Neutrophil (primary cell): ENCODE data around the gene ARHGAP9.
"Not testable (repeated sequence)": the region's sequence is repeated elsewhere in the genome, so short reads cannot be mapped to it uniquely, and the experiment has no call there.

Experiments
- H3K27ac ChIP-seq: fragments of 200-600 bp; sonication (generic); 2 replicates; pipeline ENCODE4 v1.5.1; 2016; ENCODE audit warnings: mild to moderate bottlenecking, moderate library complexity
- H3K27me3 ChIP-seq: fragments of 200-600 bp; sonication (generic); 2 replicates; pipeline ENCODE4 v1.6.0; 2016; ENCODE audit warnings: mild to moderate bottlenecking
- H3K36me3 ChIP-seq: fragments of 200-600 bp; sonication (generic); 2 replicates; pipeline ENCODE4 v1.5.1; 2017
- H3K4me1 ChIP-seq, 2 experiments: fragments of 200-600 bp in 1 of 2; sonication (generic) in 1 of 2; 1 replicate in 1 of 2; 2 replicates in 1 of 2; pipeline versions ENCODE4 v1.5.1 to v1.6.1; 2013 to 2016; ENCODE audit warnings: low read depth in 1 of 2, low read length in 1 of 2, mild to moderate bottlenecking in 1 of 2, moderate library complexity in 1 of 2; ENCODE audit not compliant: control insufficient read depth in 1 of 2, insufficient read depth in 1 of 2
- H3K4me3 ChIP-seq, 2 experiments: fragments of 200-600 bp in 1 of 2; sonication (generic) in 1 of 2; 1 replicate in 1 of 2; 2 replicates in 1 of 2; pipeline ENCODE4 v1.5.1; 2013 to 2016; ENCODE audit warnings: low read depth in 1 of 2, low read length in 1 of 2, mild to moderate bottlenecking in 1 of 2, moderate library complexity in 1 of 2
- H3K9me3 ChIP-seq: fragments of 200-600 bp; sonication (generic); 2 replicates; pipeline ENCODE4 v1.5.1; 2016
- CTCF ChIP-seq: fragments of 200-600 bp; sonication (generic); IDR thresholded peaks from 2 replicates; pipeline ENCODE4 v1.5.1; 2016; ENCODE audit warnings: antibody characterized with exemption

The ARHGAP9 gene

GRCh38 chr12:57511161-57511560 is 31.5 kb upstream of the ARHGAP9 start:
- Histone ChIP-seq H3K4me3 (no peak overlapping the region), H3K9me3 (no peaks in the 10 kb centered on the region), H3K27ac (no peak overlapping the region), H3K27me3 (no peaks in the 10 kb centered on the region), H3K36me3 (peaks cover 85% of the 10 kb centered on the region), H3K4me1 (no peaks in the 10 kb centered on the region)
- no peak for TF ChIP-seq CTCF

GRCh38 chr12:57507796-57508195 is 28.1 kb upstream of the ARHGAP9 start:
- not testable (repeated sequence) for H3K9me3 ChIP-seq, H3K27me3 ChIP-seq, H3K27ac ChIP-seq, H3K4me1 ChIP-seq, H3K4me3 ChIP-seq
- peaks cover 85% of the 10 kb centered on the region for H3K36me3 ChIP-seq

- H3K36me3 ChIP-seq, result peaks cover 83% of the 10 kb centered on the region
- not testable (repeated sequence) for H3K27me3 ChIP-seq
These were observed 26.9 kb upstream of the ARHGAP9 start for GRCh38 chr12:57506541-57506940.

GRCh38 chr12:57502311-57502969 is 22.8 kb upstream of the ARHGAP9 start:
- not testable (repeated sequence) for H3K27ac ChIP-seq, H3K4me3 ChIP-seq, H3K9me3 ChIP-seq, H3K27me3 ChIP-seq
- Histone ChIP-seq H3K36me3 (peaks cover 85% of the 10 kb centered on the region), H3K4me1 (peaks cover 16 to 18% of the 10 kb centered on the region in 2 experiments)

More at GRCh38 chr12:57506541-57506940, 26.9 kb upstream of the ARHGAP9 start:
- not testable (repeated sequence) for H3K9me3 ChIP-seq, H3K4me1 ChIP-seq, H3K4me3 ChIP-seq, H3K27ac ChIP-seq

GRCh38 chr12:57500213-57500612 is 20.5 kb upstream of the ARHGAP9 start:
- H3K36me3 ChIP-seq, result peaks cover 83% of the 10 kb centered on the region

GRCh38 chr12:57498571-57498970 is 18.9 kb upstream of the ARHGAP9 start:
- Histone ChIP-seq H3K27me3 (no peaks in the 10 kb centered on the region), H3K4me1 (peaks cover 16 to 18% of the 10 kb centered on the region in 2 experiments), H3K36me3 (peaks cover 76% of the 10 kb centered on the region), H3K27ac (no peak overlapping the region), H3K4me3 (no peak overlapping the region), H3K9me3 (no peaks in the 10 kb centered on the region)
- no peak for TF ChIP-seq CTCF

More at GRCh38 chr12:57500213-57500612, 20.5 kb upstream of the ARHGAP9 start:
- Histone ChIP-seq H3K27me3 (no peaks in the 10 kb centered on the region), H3K4me3 (no peak overlapping the region), H3K27ac (peak overlapping the region; percentile 68), H3K9me3 (no peaks in the 10 kb centered on the region), H3K4me1 (peaks cover 16 to 18% of the 10 kb centered on the region in 2 experiments)
- TF ChIP-seq CTCF, result no peak

- Histone ChIP-seq H3K36me3 (peaks cover 72% of the 10 kb centered on the region), H3K27ac (no peak overlapping the region), H3K4me1 (peaks cover 16 to 18% of the 10 kb centered on the region in 2 experiments), H3K9me3 (no peaks in the 10 kb centered on the region), H3K27me3 (no peaks in the 10 kb centered on the region), H3K4me3 (no peak overlapping the region)
- no peak for TF ChIP-seq CTCF
These were observed 18.5 kb upstream of the ARHGAP9 start for GRCh38 chr12:57498132-57498502.
